ENCODE data around the gene FAM43B.

The FAM43B gene

GRCh38 chr1:20530901-20531300 lies 21.5 kb upstream of the FAM43B start:
- H3K4me3 Mint-ChIP-seq = no peak overlapping the region
- H3K36me3 Mint-ChIP-seq (ENCODE audit: low read depth) = no peaks in the 10 kb centered on the region
- peaks cover 48% of the 10 kb centered on the region for H3K27me3 Mint-ChIP-seq (ENCODE audit: low read depth)
- no peak overlapping the region for H3K27ac Mint-ChIP-seq
- H3K9me3 Mint-ChIP-seq = no peaks in the 10 kb centered on the region
- peaks cover 17% of the 10 kb centered on the region for H3K4me1 Mint-ChIP-seq
- TF ChIP-seq CTCF (IDR thresholded peaks at IDR 0.05; ENCODE audit: unreplicated experiment in 3 of 3) = no peak

GRCh38 chr1:20533635-20534034 lies 18.7 kb upstream of the FAM43B start:
- H3K27ac Mint-ChIP-seq = no peak overlapping the region
- H3K9me3 Mint-ChIP-seq = no peaks in the 10 kb centered on the region
- no peak overlapping the region for H3K4me3 Mint-ChIP-seq
- peaks cover 47% of the 10 kb centered on the region for H3K27me3 Mint-ChIP-seq (ENCODE audit: low read depth)
- TF ChIP-seq CTCF (IDR thresholded peaks at IDR 0.05; ENCODE audit: unreplicated experiment in 3 of 3) = no peak
- H3K36me3 Mint-ChIP-seq (ENCODE audit: low read depth) = no peaks in the 10 kb centered on the region
- peaks cover 17% of the 10 kb centered on the region for H3K4me1 Mint-ChIP-seq

GRCh38 chr1:20534659-20535417 lies 17.5 kb upstream of the FAM43B start:
- H3K9me3 Mint-ChIP-seq = no peaks in the 10 kb centered on the region
- no peak overlapping the region for H3K27ac Mint-ChIP-seq
- no peak overlapping the region for H3K4me3 Mint-ChIP-seq
- peaks cover 17% of the 10 kb centered on the region for H3K4me1 Mint-ChIP-seq
- no peak for TF ChIP-seq CTCF (IDR thresholded peaks at IDR 0.05; ENCODE audit: unreplicated experiment in 3 of 3)
- H3K36me3 Mint-ChIP-seq (ENCODE audit: low read depth) = no peaks in the 10 kb centered on the region
- peaks cover 56% of the 10 kb centered on the region for H3K27me3 Mint-ChIP-seq (ENCODE audit: low read depth)

- Mint-ChIP-seq H3K4me3 (no peak overlapping the region), H3K36me3 (ENCODE audit: low read depth) (no peaks in the 10 kb centered on the region), H3K9me3 (no peaks in the 10 kb centered on the region), H3K27ac (no peak overlapping the region), H3K27me3 (ENCODE audit: low read depth) (peaks cover 74% of the 10 kb centered on the region), H3K4me1 (peaks cover 16% of the 10 kb centered on the region)
- no peak for TF ChIP-seq CTCF (IDR thresholded peaks at IDR 0.05; ENCODE audit: unreplicated experiment in 3 of 3)
These were observed 14.1 kb upstream of the FAM43B start for GRCh38 chr1:20538227-20538626.

- TF ChIP-seq CTCF (IDR thresholded peaks at IDR 0.05; ENCODE audit: unreplicated experiment in 3 of 3) = no peak
- H3K27me3 Mint-ChIP-seq (ENCODE audit: low read depth) = peaks cover 73% of the 10 kb centered on the region
- H3K4me1 Mint-ChIP-seq = peaks cover 9% of the 10 kb centered on the region
- H3K9me3 Mint-ChIP-seq = no peaks in the 10 kb centered on the region
- no peak overlapping the region for H3K27ac Mint-ChIP-seq
- H3K36me3 Mint-ChIP-seq (ENCODE audit: low read depth) = no peaks in the 10 kb centered on the region
- no peak overlapping the region for H3K4me3 Mint-ChIP-seq
These were observed 13.4 kb upstream of the FAM43B start for GRCh38 chr1:20538760-20539551.

Measured in nephron (organoid).